HEK293T (cell line): ENCODE results near the gene NPLOC4.

Source experiments
- CTCF ChIA-PET: fragments of 350-600 bp; formaldehyde crosslinking; extraction: SDS; loops from one replicate; lab custom pipeline; 2021; ENCODE audit warnings: antibody characterized with exemption, inconsistent platforms; lab: Yijun Ruan, JAX
- POLR2A ChIA-PET: fragments of 350-600 bp; formaldehyde crosslinking; extraction: SDS; loops from one replicate; lab custom pipeline; 2020; ENCODE audit warnings: antibody characterized with exemption, inconsistent platforms; lab: Yijun Ruan, JAX
- DNase-seq: peaks from one replicate; pipeline ENCODE4 v3.0.0; 2012; ENCODE audit warnings: mixed read lengths; ENCODE audit errors: extremely low spot score
- ARNT ChIP-seq: fragments of 450-650 bp; IDR thresholded peaks from 2 replicates; pipeline ENCODE4 v1.6.1; 2017; ENCODE audit warnings: mild to moderate bottlenecking
- BHLHE40 ChIP-seq: fragments of 450-650 bp; IDR thresholded peaks from 2 replicates; pipeline ENCODE4 v1.6.1; 2016; ENCODE audit warnings: mild to moderate bottlenecking, moderate library complexity, borderline replicate concordance
- CTBP1 ChIP-seq: fragments of 450-650 bp; IDR thresholded peaks from 2 replicates; pipeline ENCODE4 v1.6.1; 2016; ENCODE audit warnings: borderline replicate concordance
- ELF4 ChIP-seq: fragments of 450-650 bp; IDR thresholded peaks from 2 replicates; pipeline ENCODE4 v1.6.1; 2017; ENCODE audit warnings: antibody characterized with exemption
- FOXA1 ChIP-seq: fragments of 450-650 bp; IDR thresholded peaks from 2 replicates; pipeline ENCODE4 v1.6.1; 2016; ENCODE audit warnings: mild to moderate bottlenecking
- FOXK2 ChIP-seq: fragments of 450-650 bp; IDR thresholded peaks from 2 replicates; pipeline ENCODE4 v1.6.1; 2016; ENCODE audit warnings: mild to moderate bottlenecking
- FOXM1 ChIP-seq: fragments of 450-650 bp; IDR thresholded peaks from 2 replicates; pipeline ENCODE4 v1.6.1; 2017; ENCODE audit warnings: mild to moderate bottlenecking, borderline replicate concordance
- HDGF ChIP-seq: fragments of 450-650 bp; IDR thresholded peaks from 2 replicates; pipeline ENCODE4 v1.6.1; 2017; ENCODE audit warnings: antibody characterized with exemption, borderline replicate concordance
- L3MBTL2 ChIP-seq: fragments of 450-650 bp; conservative IDR thresholded peaks from 2 replicates; pipeline ENCODE4 v1.6.1; 2016; ENCODE audit warnings: mild to moderate bottlenecking
- LEF1 ChIP-seq: fragments of 450-650 bp; IDR thresholded peaks from 2 replicates; pipeline ENCODE4 v1.6.1; 2017; ENCODE audit warnings: mild to moderate bottlenecking, borderline replicate concordance
- NFRKB ChIP-seq: fragments of 450-650 bp; IDR thresholded peaks from 2 replicates; pipeline ENCODE4 v1.6.1; 2016; ENCODE audit warnings: mild to moderate bottlenecking, moderate library complexity
- SP1 ChIP-seq: fragments of 450-650 bp; IDR thresholded peaks from 2 replicates; pipeline ENCODE4 v1.6.1; 2017
- SUZ12 ChIP-seq: fragments of 450-650 bp; IDR thresholded peaks from 2 replicates; pipeline ENCODE4 v1.6.1; 2016; ENCODE audit warnings: mild to moderate bottlenecking
- TARDBP ChIP-seq: fragments of 450-650 bp; IDR thresholded peaks from 2 replicates; pipeline ENCODE4 v1.6.1; 2016
- ZNF384 ChIP-seq: fragments of 450-650 bp; IDR thresholded peaks from 2 replicates; pipeline ENCODE4 v1.6.1; 2016
- TF ChIP-seq, protein P1 (sequence below): fragments of 450-650 bp; IDR thresholded peaks from 2 replicates; pipeline ENCODE4 v1.6.1; 2016

Gene NPLOC4

GRCh38 chr17:81558941-81559806 is 77.7 kb downstream of the NPLOC4 start:
- CTCF ChIA-PET: no interaction called here
- DNase-seq: no peak
- TF ChIP-seq TARDBP: no peak
- TF ChIP-seq LEF1: no peak
- TF ChIP-seq FOXM1: no peak
- no peak for TF ChIP-seq FOXK2
- no peak for TF ChIP-seq ARNT
- TF ChIP-seq SP1: no peak
- TF ChIP-seq, protein P1, sequence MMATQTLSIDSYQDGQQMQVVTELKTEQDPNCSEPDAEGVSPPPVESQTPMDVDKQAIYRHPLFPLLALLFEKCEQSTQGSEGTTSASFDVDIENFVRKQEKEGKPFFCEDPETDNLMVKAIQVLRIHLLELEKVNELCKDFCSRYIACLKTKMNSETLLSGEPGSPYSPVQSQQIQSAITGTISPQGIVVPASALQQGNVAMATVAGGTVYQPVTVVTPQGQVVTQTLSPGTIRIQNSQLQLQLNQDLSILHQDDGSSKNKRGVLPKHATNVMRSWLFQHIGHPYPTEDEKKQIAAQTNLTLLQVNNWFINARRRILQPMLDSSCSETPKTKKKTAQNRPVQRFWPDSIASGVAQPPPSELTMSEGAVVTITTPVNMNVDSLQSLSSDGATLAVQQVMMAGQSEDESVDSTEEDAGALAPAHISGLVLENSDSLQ: no peak
- TF ChIP-seq ELF4: no peak
- no peak for TF ChIP-seq SUZ12
- no peak for TF ChIP-seq NFRKB
- no peak for TF ChIP-seq FOXA1
- TF ChIP-seq HDGF: no peak
- TF ChIP-seq L3MBTL2: no peak
- TF ChIP-seq ZNF384: no peak
- TF ChIP-seq BHLHE40: no peak
- POLR2A ChIA-PET: no interaction called here

DNA sequence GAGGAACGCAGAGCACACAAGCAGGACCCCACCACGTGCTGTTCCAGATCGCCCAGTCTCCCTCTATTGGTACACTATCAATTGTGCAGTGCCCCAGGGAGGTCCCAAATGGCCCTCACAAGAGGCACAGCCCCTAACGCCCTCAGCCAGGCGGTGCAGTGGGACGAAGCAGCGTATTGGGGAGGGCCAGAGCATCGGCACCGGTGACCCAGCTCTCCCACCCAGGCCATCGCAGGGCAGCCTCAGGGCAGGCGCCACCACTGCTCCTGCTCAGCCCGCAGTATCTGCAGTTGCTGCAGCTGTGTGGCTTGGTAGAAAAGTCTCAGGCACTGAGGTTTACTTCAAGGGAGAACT is 78.8 kb downstream of the NPLOC4 start:
- POLR2A ChIA-PET: interaction anchor here (2.6 kb wide), 1 partner anchor 8 kb away, joined by 14 read pairs; no protein-coding TSS in a partner anchor
- CTCF ChIA-PET: no interaction called here
- TF ChIP-seq BHLHE40 (no peak), FOXM1 (no peak), SP1 (no peak), ARNT (no peak)
- no peak for DNase-seq

- TF ChIP-seq, protein P1: no peak
- TF ChIP-seq FOXM1 (no peak), LEF1 (no peak), SP1 (no peak), HDGF (no peak), CTBP1 (no peak), ARNT (no peak), NFRKB (no peak), L3MBTL2 (no peak), BHLHE40 (no peak), ELF4 (no peak), FOXK2 (no peak), SUZ12 (no peak), FOXA1 (no peak), TARDBP (no peak), ZNF384 (no peak)
- POLR2A ChIA-PET: interaction anchor here (1.0 to 2.6 kb wide), 2 partner anchors 9 to 43 kb away, joined by 3 to 14 read pairs; no protein-coding TSS in a partner anchor
- CTCF ChIA-PET: interaction anchor here (0.6 to 1.2 kb wide), 2 partner anchors 9 to 37 kb away, joined by 3 read pairs; no protein-coding TSS in a partner anchor
- no peak for DNase-seq
Measured at GRCh38 chr17:81557276-81558114, 79.4 kb downstream of the NPLOC4 start.

- CTCF ChIA-PET: interaction anchor here (1.2 kb wide), 1 partner anchor 10 kb away, joined by 3 read pairs; no protein-coding TSS in a partner anchor
- POLR2A ChIA-PET: interaction anchor here (1.0 to 2.6 kb wide), 2 partner anchors 9 to 43 kb away, joined by 3 to 14 read pairs; no protein-coding TSS in a partner anchor
Measured at GRCh38 chr17:81556863-81557262, 80.0 kb downstream of the NPLOC4 start.

GRCh38 chr17:81556175-81556691 is 80.7 kb downstream of the NPLOC4 start:
- POLR2A ChIA-PET: interaction anchor here (0.9 to 2.6 kb wide), 2 partner anchors 10 to 164 kb away, joined by 3 to 14 read pairs; no protein-coding TSS in a partner anchor
- DNase-seq: no peak
- CTCF ChIA-PET: interaction anchor here (0.7 kb wide), 1 partner anchor 33 kb away, joined by 3 read pairs; no protein-coding TSS in a partner anchor
- TF ChIP-seq L3MBTL2 (no peak), ELF4 (no peak), HDGF (no peak), SUZ12 (no peak), FOXM1 (no peak), CTBP1 (no peak), FOXA1 (no peak), FOXK2 (no peak), LEF1 (no peak), SP1 (no peak), BHLHE40 (no peak), TARDBP (no peak), ZNF384 (no peak)
- TF ChIP-seq, protein P1: no peak

More at GRCh38 chr17:81556863-81557262, 80.0 kb downstream of the NPLOC4 start:
- no peak for TF ChIP-seq HDGF
- no peak for TF ChIP-seq ELF4
- TF ChIP-seq FOXM1: no peak
- no peak for TF ChIP-seq ZNF384
- no peak for DNase-seq
